GM12872 (cell line): ENCODE data around the gene CAPN14.

Experiments used
- CTCF ChIP-seq: IDR thresholded peaks from 3 replicates; pipeline ENCODE4 v1.5.1; 2011; ENCODE audit warnings: low read depth, mild to moderate bottlenecking, low read length, moderate library complexity; ENCODE audit not compliant: insufficient read depth

CAPN14 gene

GRCh38 chr2:31192396-31192795 lies 24.9 kb downstream of the CAPN14 start:
- TF ChIP-seq CTCF = no peak

- no peak for TF ChIP-seq CTCF
Observed at GRCh38 chr2:31191931-31192330, 25.4 kb downstream of the CAPN14 start.

- TF ChIP-seq CTCF = no peak
Observed at GRCh38 chr2:31190188-31190587, 27.1 kb downstream of the CAPN14 start.

GRCh38 chr2:31189141-31189540 lies 28.2 kb downstream of the CAPN14 start:
- no peak for TF ChIP-seq CTCF

- no peak for TF ChIP-seq CTCF
Observed at GRCh38 chr2:31188131-31188530, 29.2 kb downstream of the CAPN14 start.

GRCh38 chr2:31187166-31187565 lies 30.1 kb downstream of the CAPN14 start:
- no peak for TF ChIP-seq CTCF

- TF ChIP-seq CTCF = no peak
Observed at GRCh38 chr2:31176742-31177141, 40.6 kb downstream of the CAPN14 start.

GRCh38 chr2:31171142-31171541 lies 46.2 kb downstream of the CAPN14 start:
- no peak for TF ChIP-seq CTCF
